ENCODE results near the gene SLC47A1.
"Not testable (repeated sequence)": the region's sequence is repeated elsewhere in the genome, so short reads cannot be mapped to it uniquely, and the experiment has no call there.

The SLC47A1 gene

GRCh38 chr17:19533718-19534561 is at the start of gene SLC47A1:
SLC47A1 (plus strand) TSS chr17:19533854; CDS start chr17:19533940, 86 bp downstream.
- no peak for DNase-seq

- DNase-seq: no peak
Observed at GRCh38 chr17:19485800-19486340, 47.8 kb upstream of the SLC47A1 start.

GRCh38 chr17:19486351-19487023 is 47.2 kb upstream of the SLC47A1 start:
- DNase-seq: no peak

GRCh38 chr17:19487024-19487600 is 46.5 kb upstream of the SLC47A1 start:
- no peak for DNase-seq

GRCh38 chr17:19492141-19492540 is 41.5 kb upstream of the SLC47A1 start:
- DNase-seq: no peak

- no peak for DNase-seq
Observed at GRCh38 chr17:19494961-19495806, 38.5 kb upstream of the SLC47A1 start.

GRCh38 chr17:19495828-19496528 is 37.7 kb upstream of the SLC47A1 start:
- DNase-seq: no peak

GRCh38 chr17:19497624-19498023 is 36.0 kb upstream of the SLC47A1 start:
- DNase-seq: no peak

GRCh38 chr17:19501219-19501618 is 32.4 kb upstream of the SLC47A1 start:
- no peak for DNase-seq

GRCh38 chr17:19502517-19502916 is 31.1 kb upstream of the SLC47A1 start:
- DNase-seq: no peak

GRCh38 chr17:19505561-19505960 is 28.1 kb upstream of the SLC47A1 start:
- DNase-seq: not testable (repeated sequence)

GRCh38 chr17:19507775-19508576 is 25.7 kb upstream of the SLC47A1 start:
- DNase-seq: peak; percentile 36

GRCh38 chr17:19508577-19508867 is 25.1 kb upstream of the SLC47A1 start:
- DNase-seq: no peak

GRCh38 chr17:19509281-19509852 is 24.3 kb upstream of the SLC47A1 start:
- DNase-seq: not testable (repeated sequence)

GRCh38 chr17:19510903-19511302 is 22.8 kb upstream of the SLC47A1 start:
- no peak for DNase-seq

GRCh38 chr17:19513897-19514488 is 19.7 kb upstream of the SLC47A1 start:
- no peak for DNase-seq

GRCh38 chr17:19517699-19518098 is 16.0 kb upstream of the SLC47A1 start:
- DNase-seq: no peak

- not testable (repeated sequence) for DNase-seq
Observed at GRCh38 chr17:19519388-19520291, 14.0 kb upstream of the SLC47A1 start.

- no peak for DNase-seq
Observed at GRCh38 chr17:19520641-19521040, 13.0 kb upstream of the SLC47A1 start.
